ENCODE data around the gene HSPA1B.

HSPA1B gene

GRCh38 chr6:31781244-31782125 is 46.1 kb upstream of the HSPA1B start:
- TF ChIP-seq CTCF (IDR thresholded peaks at IDR 0.05; ENCODE audit: low read depth, low read length, missing control alignments): no peak
- DNase-seq (ENCODE audit: extremely low read depth, low read depth): no peak
- no peak overlapping the region for H3K4me3 ChIP-seq (replicated peaks; ENCODE audit: low read depth, low read length)

- no peak for DNase-seq (ENCODE audit: extremely low read depth, low read depth)
- no peak overlapping the region for H3K4me3 ChIP-seq (replicated peaks; ENCODE audit: low read depth, low read length)
- no peak for TF ChIP-seq CTCF (IDR thresholded peaks at IDR 0.05; ENCODE audit: low read depth, low read length, missing control alignments)
These were observed 45.2 kb upstream of the HSPA1B start for GRCh38 chr6:31782126-31782855.

GRCh38 chr6:31784098-31784925 is 43.2 kb upstream of the HSPA1B start:
- H3K4me3 ChIP-seq (replicated peaks; ENCODE audit: low read depth, low read length): no peak overlapping the region
- no peak for TF ChIP-seq CTCF (IDR thresholded peaks at IDR 0.05; ENCODE audit: low read depth, low read length, missing control alignments)
- no peak for DNase-seq (ENCODE audit: extremely low read depth, low read depth)

- TF ChIP-seq CTCF (IDR thresholded peaks at IDR 0.05; ENCODE audit: low read depth, low read length, missing control alignments): no peak
- no peak overlapping the region for H3K4me3 ChIP-seq (replicated peaks; ENCODE audit: low read depth, low read length)
- no peak for DNase-seq (ENCODE audit: extremely low read depth, low read depth)
These were observed 42.1 kb upstream of the HSPA1B start for GRCh38 chr6:31785475-31785874.

GRCh38 chr6:31791324-31792089 is 36.0 kb upstream of the HSPA1B start:
- peak; percentile 78 for TF ChIP-seq CTCF (IDR thresholded peaks at IDR 0.05; ENCODE audit: low read depth, low read length, missing control alignments)
- no peak overlapping the region for H3K4me3 ChIP-seq (replicated peaks; ENCODE audit: low read depth, low read length)
- no peak for DNase-seq (ENCODE audit: extremely low read depth, low read depth)

- TF ChIP-seq CTCF (IDR thresholded peaks at IDR 0.05; ENCODE audit: low read depth, low read length, missing control alignments): no peak
- H3K4me3 ChIP-seq (replicated peaks; ENCODE audit: low read depth, low read length): no peak overlapping the region
- no peak for DNase-seq (ENCODE audit: extremely low read depth, low read depth)
These were observed 35.5 kb upstream of the HSPA1B start for GRCh38 chr6:31792090-31792374.

Measured in HFF-Myc (cell line).